ENCODE data around the gene DIS3L2. TPM values are rescaled to one million over a fixed set of nuclear protein-coding genes. Genes with fewer than 3 reads are reported as not detected.

Gene DIS3L2
- total and polyA plus RNA-seq, 5 donors from 2014 or later = 10.9 to 76.9 (median 21.0) TPM

- H3K27ac Mint-ChIP-seq = no peak overlapping the region
- H3K4me1 ChIP-seq (ENCODE audit: control insufficient read depth, insufficient read depth, low read length, poor library complexity, severe bottlenecking) = no peaks in the 10 kb centered on the region
- no peaks in the 10 kb centered on the region for H3K27me3 ChIP-seq (ENCODE audit: control insufficient read depth, insufficient read depth, low read length)
- peaks cover 0 to 7% (median 1%) of the 10 kb centered on the region in 7 donors for H3K9me3 Mint-ChIP-seq
- H3K36me3 ChIP-seq (ENCODE audit: control insufficient read depth, insufficient read depth, low read length) = peaks cover 16% of the 10 kb centered on the region
- no peak overlapping the region for H3K4me3 Mint-ChIP-seq
- H3K9me3 ChIP-seq (ENCODE audit: control insufficient read depth in 2 of 2, low read length in 2 of 2) = peaks cover 3 to 12% of the 10 kb centered on the region in 2 experiments
- ATAC-seq (ENCODE audit: low read depth in 2 of 2) = no peak
- no peak for DNase-seq
- peaks cover 0 to 10% (median 4%) of the 10 kb centered on the region in 4 donors for H3K4me1 Mint-ChIP-seq
- H3K4me3 ChIP-seq (ENCODE audit: low read depth, low read length) = no peak overlapping the region
- H3K27ac ChIP-seq (ENCODE audit: insufficient read depth, low read length, poor library complexity, severe bottlenecking) = no peak overlapping the region
- H3K36me3 Mint-ChIP-seq = peaks cover 24% of the 10 kb centered on the region
- H3K27me3 Mint-ChIP-seq = no peaks in the 10 kb centered on the region
Measured at GRCh38 chr2:232085164-232085563, 123.7 kb downstream of the DIS3L2 start.

DNA sequence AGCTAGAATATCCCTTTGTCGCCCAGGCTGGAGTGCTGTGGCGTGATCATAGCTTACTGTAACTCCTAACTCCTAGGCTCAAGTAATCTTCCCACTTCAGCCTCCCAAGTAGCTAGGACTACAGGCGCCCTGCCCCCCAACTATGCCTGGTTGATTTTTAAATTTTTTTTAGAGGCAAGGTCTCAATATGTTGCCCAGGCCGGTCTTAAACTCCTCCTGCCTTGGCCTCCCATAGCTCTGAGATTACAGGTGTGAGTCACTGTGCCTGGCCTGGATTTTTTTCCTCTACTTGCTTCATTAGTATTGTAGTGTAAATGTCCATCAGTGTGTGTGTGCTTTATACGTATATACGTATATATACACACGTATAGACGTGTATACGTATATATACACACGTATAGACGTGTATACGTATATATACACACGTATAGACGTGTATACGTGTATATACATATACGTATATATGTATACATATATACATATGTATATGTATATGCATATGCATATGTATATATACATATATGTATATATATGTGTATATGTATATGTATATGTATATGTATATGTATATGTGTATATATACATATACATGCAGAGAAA lies 124.4 kb downstream of the DIS3L2 start:
- ATAC-seq (ENCODE audit: low read depth in 2 of 2) (no peak), DNase-seq (no peak)
- Histone ChIP-seq H3K9me3 (ENCODE audit: control insufficient read depth in 2 of 2, low read length in 2 of 2) (peaks cover 3 to 12% of the 10 kb centered on the region in 2 experiments), H3K27ac (ENCODE audit: insufficient read depth, low read length, poor library complexity, severe bottlenecking) (no peak overlapping the region), H3K4me3 (ENCODE audit: low read depth, low read length) (no peak overlapping the region), H3K27me3 (ENCODE audit: control insufficient read depth, insufficient read depth, low read length) (no peaks in the 10 kb centered on the region), H3K4me1 (ENCODE audit: control insufficient read depth, insufficient read depth, low read length, poor library complexity, severe bottlenecking) (no peaks in the 10 kb centered on the region), H3K36me3 (ENCODE audit: control insufficient read depth, insufficient read depth, low read length) (peaks cover 20% of the 10 kb centered on the region)
- no peaks in the 10 kb centered on the region for H3K27me3 Mint-ChIP-seq
- no peak overlapping the region for H3K27ac Mint-ChIP-seq
- H3K4me3 Mint-ChIP-seq = no peak overlapping the region
- H3K36me3 Mint-ChIP-seq = peaks cover 26% of the 10 kb centered on the region
- H3K9me3 Mint-ChIP-seq = peaks cover 0 to 7% (median 1%) of the 10 kb centered on the region in 7 donors
- peaks cover 0 to 12% (median 4%) of the 10 kb centered on the region in 4 donors for H3K4me1 Mint-ChIP-seq

- no peaks in the 10 kb centered on the region for H3K9me3 ChIP-seq (ENCODE audit: control insufficient read depth in 2 of 2, low read length in 2 of 2)
- no peak for ATAC-seq (ENCODE audit: low read depth in 2 of 2)
- peaks cover 41% of the 10 kb centered on the region for H3K36me3 Mint-ChIP-seq
Measured at GRCh38 chr2:232088771-232089170, 127.3 kb downstream of the DIS3L2 start.

GRCh38 chr2:232094201-232094600 lies 132.7 kb downstream of the DIS3L2 start:
- Mint-ChIP-seq H3K27ac (no peak overlapping the region), H3K27me3 (no peaks in the 10 kb centered on the region), H3K4me1 (peaks cover 4 to 22% (median 12%) of the 10 kb centered on the region in 4 donors), H3K4me3 (no peak overlapping the region), H3K36me3 (peaks cover 78% of the 10 kb centered on the region), H3K9me3 (peaks cover 1 to 36% (median 11%) of the 10 kb centered on the region in 7 donors)
- no peak for ATAC-seq (ENCODE audit: low read depth in 2 of 2)
- no peak for DNase-seq
- no peak overlapping the region for H3K27ac ChIP-seq (ENCODE audit: insufficient read depth, low read length, poor library complexity, severe bottlenecking)
- no peaks in the 10 kb centered on the region for H3K27me3 ChIP-seq (ENCODE audit: control insufficient read depth, insufficient read depth, low read length)
- H3K4me3 ChIP-seq (ENCODE audit: low read depth, low read length) = no peak overlapping the region
- no peaks in the 10 kb centered on the region for H3K4me1 ChIP-seq (ENCODE audit: control insufficient read depth, insufficient read depth, low read length, poor library complexity, severe bottlenecking)
- H3K9me3 ChIP-seq (ENCODE audit: control insufficient read depth in 2 of 2, low read length in 2 of 2) = peaks cover 0 to 10% of the 10 kb centered on the region in 2 experiments
- peaks cover 39% of the 10 kb centered on the region for H3K36me3 ChIP-seq (ENCODE audit: control insufficient read depth, insufficient read depth, low read length)

More at GRCh38 chr2:232088771-232089170, 127.3 kb downstream of the DIS3L2 start:
- peaks cover 23% of the 10 kb centered on the region for H3K36me3 ChIP-seq (ENCODE audit: control insufficient read depth, insufficient read depth, low read length)
- Mint-ChIP-seq H3K27me3 (no peaks in the 10 kb centered on the region), H3K4me1 (peaks cover 7 to 15% (median 14%) of the 10 kb centered on the region in 4 donors), H3K9me3 (peaks cover 0 to 1% (median under 1%) of the 10 kb centered on the region in 7 donors), H3K27ac (no peak overlapping the region), H3K4me3 (no peak overlapping the region)
- no peak overlapping the region for H3K4me3 ChIP-seq (ENCODE audit: low read depth, low read length)
- DNase-seq = no peak
- H3K4me1 ChIP-seq (ENCODE audit: control insufficient read depth, insufficient read depth, low read length, poor library complexity, severe bottlenecking) = no peaks in the 10 kb centered on the region
- H3K27ac ChIP-seq (ENCODE audit: insufficient read depth, low read length, poor library complexity, severe bottlenecking) = no peak overlapping the region
- no peaks in the 10 kb centered on the region for H3K27me3 ChIP-seq (ENCODE audit: control insufficient read depth, insufficient read depth, low read length)

GRCh38 chr2:232094883-232095282 lies 133.4 kb downstream of the DIS3L2 start:
- no peak overlapping the region for H3K27ac ChIP-seq (ENCODE audit: insufficient read depth, low read length, poor library complexity, severe bottlenecking)
- no peak overlapping the region for H3K4me3 ChIP-seq (ENCODE audit: low read depth, low read length)
- H3K4me3 Mint-ChIP-seq = no peak overlapping the region
- no peak overlapping the region for H3K27ac Mint-ChIP-seq
- H3K4me1 ChIP-seq (ENCODE audit: control insufficient read depth, insufficient read depth, low read length, poor library complexity, severe bottlenecking) = no peaks in the 10 kb centered on the region
- peaks cover 4 to 22% (median 12%) of the 10 kb centered on the region in 4 donors for H3K4me1 Mint-ChIP-seq
- H3K27me3 ChIP-seq (ENCODE audit: control insufficient read depth, insufficient read depth, low read length) = no peaks in the 10 kb centered on the region
- H3K9me3 ChIP-seq (ENCODE audit: control insufficient read depth in 2 of 2, low read length in 2 of 2) = peaks cover 0 to 10% of the 10 kb centered on the region in 2 experiments
- H3K36me3 Mint-ChIP-seq = peaks cover 75% of the 10 kb centered on the region
- H3K36me3 ChIP-seq (ENCODE audit: control insufficient read depth, insufficient read depth, low read length) = peaks cover 33% of the 10 kb centered on the region
- DNase-seq (no peak), ATAC-seq (ENCODE audit: low read depth in 2 of 2) (no peak)
- H3K27me3 Mint-ChIP-seq = no peaks in the 10 kb centered on the region
- H3K9me3 Mint-ChIP-seq = peaks cover 1 to 36% (median 11%) of the 10 kb centered on the region in 7 donors

DNA sequence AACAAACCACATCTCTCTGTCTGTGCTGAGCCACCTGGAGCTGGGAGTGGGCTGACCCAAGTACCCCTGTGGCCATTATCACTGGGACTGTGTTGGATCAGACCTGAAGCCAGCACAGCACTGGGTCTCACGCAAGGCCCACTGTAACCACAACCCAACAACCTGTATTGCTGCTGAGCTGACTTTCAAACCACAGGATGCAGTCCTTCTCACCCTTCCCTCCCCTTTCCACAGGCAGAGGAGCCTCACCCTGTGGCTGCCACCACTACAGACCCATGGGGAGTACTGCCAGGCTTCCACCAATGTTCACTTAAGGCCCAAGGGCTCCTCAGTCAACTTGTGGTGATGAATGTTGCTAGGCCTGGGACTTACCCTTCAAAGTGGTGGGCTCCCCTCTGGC lies 135.7 kb downstream of the DIS3L2 start:
- peaks cover 0 to 10% of the 10 kb centered on the region in 2 experiments for H3K9me3 ChIP-seq (ENCODE audit: control insufficient read depth in 2 of 2, low read length in 2 of 2)
- H3K27me3 ChIP-seq (ENCODE audit: control insufficient read depth, insufficient read depth, low read length) = no peaks in the 10 kb centered on the region
- no peak overlapping the region for H3K27ac ChIP-seq (ENCODE audit: insufficient read depth, low read length, poor library complexity, severe bottlenecking)
- no peaks in the 10 kb centered on the region for H3K4me1 ChIP-seq (ENCODE audit: control insufficient read depth, insufficient read depth, low read length, poor library complexity, severe bottlenecking)
- H3K4me3 ChIP-seq (ENCODE audit: low read depth, low read length) = no peak overlapping the region
- H3K27me3 Mint-ChIP-seq = no peaks in the 10 kb centered on the region
- peaks cover 0 to 36% (median 10%) of the 10 kb centered on the region in 7 donors for H3K9me3 Mint-ChIP-seq
- ATAC-seq (ENCODE audit: low read depth in 2 of 2) (no peak), DNase-seq (no peak)
- no peak overlapping the region for H3K4me3 Mint-ChIP-seq
- peaks cover 23% of the 10 kb centered on the region for H3K36me3 ChIP-seq (ENCODE audit: control insufficient read depth, insufficient read depth, low read length)
- H3K4me1 Mint-ChIP-seq = peaks cover 2 to 22% (median 11%) of the 10 kb centered on the region in 4 donors
- peaks cover 64% of the 10 kb centered on the region for H3K36me3 Mint-ChIP-seq
- no peak overlapping the region for H3K27ac Mint-ChIP-seq

DNA sequence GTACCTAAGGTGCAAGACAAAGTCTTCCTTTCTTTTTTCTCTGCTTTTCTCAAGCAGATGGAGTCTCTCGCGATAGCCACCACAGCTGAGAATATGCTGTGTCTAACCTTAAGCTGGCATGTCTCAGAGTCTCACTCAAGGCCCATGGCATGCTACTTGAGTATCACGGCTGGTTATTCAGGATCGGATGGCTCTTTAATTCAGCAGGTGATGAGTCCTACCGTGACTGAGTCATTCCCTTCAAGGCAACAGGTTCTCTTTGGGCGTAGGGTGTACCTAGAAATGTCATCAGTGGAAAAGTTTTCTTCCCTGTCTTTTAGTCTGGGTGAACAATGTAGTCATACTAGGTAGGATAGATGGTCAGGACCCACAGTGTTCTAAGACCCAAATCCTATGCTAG lies 136.2 kb downstream of the DIS3L2 start:
- ATAC-seq (ENCODE audit: low read depth in 2 of 2) = no peak
- no peaks in the 10 kb centered on the region for H3K4me1 ChIP-seq (ENCODE audit: control insufficient read depth, insufficient read depth, low read length, poor library complexity, severe bottlenecking)
- H3K27me3 ChIP-seq (ENCODE audit: control insufficient read depth, insufficient read depth, low read length) = no peaks in the 10 kb centered on the region
- Mint-ChIP-seq H3K4me3 (no peak overlapping the region), H3K27me3 (no peaks in the 10 kb centered on the region), H3K27ac (no peak overlapping the region), H3K36me3 (peaks cover 68% of the 10 kb centered on the region), H3K9me3 (peaks cover 0 to 36% (median 10%) of the 10 kb centered on the region in 7 donors), H3K4me1 (peaks cover 2 to 23% (median 11%) of the 10 kb centered on the region in 4 donors)
- no peak overlapping the region for H3K27ac ChIP-seq (ENCODE audit: insufficient read depth, low read length, poor library complexity, severe bottlenecking)
- no peak overlapping the region for H3K4me3 ChIP-seq (ENCODE audit: low read depth, low read length)
- H3K36me3 ChIP-seq (ENCODE audit: control insufficient read depth, insufficient read depth, low read length) = peaks cover 23% of the 10 kb centered on the region
- no peak for DNase-seq
- peaks cover 0 to 10% of the 10 kb centered on the region in 2 experiments for H3K9me3 ChIP-seq (ENCODE audit: control insufficient read depth in 2 of 2, low read length in 2 of 2)

GRCh38 chr2:232102380-232102779 lies 140.9 kb downstream of the DIS3L2 start:
- peaks cover 6% of the 10 kb centered on the region for H3K36me3 ChIP-seq (ENCODE audit: control insufficient read depth, insufficient read depth, low read length)
- H3K36me3 Mint-ChIP-seq = peaks cover 43% of the 10 kb centered on the region
- no peaks in the 10 kb centered on the region for H3K4me1 ChIP-seq (ENCODE audit: control insufficient read depth, insufficient read depth, low read length, poor library complexity, severe bottlenecking)
- DNase-seq (no peak), ATAC-seq (ENCODE audit: low read depth in 2 of 2) (no peak)
- H3K9me3 Mint-ChIP-seq = peaks cover 0 to 6% (median 2%) of the 10 kb centered on the region in 7 donors
- no peak overlapping the region for H3K27ac Mint-ChIP-seq
- no peak overlapping the region for H3K4me3 ChIP-seq (ENCODE audit: low read depth, low read length)
- H3K4me1 Mint-ChIP-seq = peaks cover 0 to 10% (median 7%) of the 10 kb centered on the region in 4 donors
- no peaks in the 10 kb centered on the region for H3K27me3 Mint-ChIP-seq
- no peaks in the 10 kb centered on the region for H3K27me3 ChIP-seq (ENCODE audit: control insufficient read depth, insufficient read depth, low read length)
- H3K27ac ChIP-seq (ENCODE audit: insufficient read depth, low read length, poor library complexity, severe bottlenecking) = no peak overlapping the region
- no peaks in the 10 kb centered on the region for H3K9me3 ChIP-seq (ENCODE audit: control insufficient read depth in 2 of 2, low read length in 2 of 2)
- H3K4me3 Mint-ChIP-seq = no peak overlapping the region

Measured in CD4-positive, CD25-positive, alpha-beta regulatory T cell (primary cell).